Dermis microvascular lymphatic vessel endothelial cell (primary cell): ENCODE measurements around the gene USP17L28. TPM values are rescaled to one million over a fixed set of nuclear protein-coding genes. Genes with fewer than 3 reads are reported as not detected.
"Not testable (repeated sequence)": the region's sequence is repeated elsewhere in the genome, so short reads cannot be mapped to it uniquely, and the experiment has no call there.

ENCODE experiments used
- DNase-seq, 2 donors: peaks; one replicate each; pipeline versions ENCODE4 v3.0.0 to v3.0.0-alpha.2; 2010; ENCODE audit warnings: low read depth in 2 of 2
- total RNA-seq: library from RNA; depleted of rRNA; stranded (reverse); fragments of >200 nt; gene quantifications from 2 replicates; pipeline ENCODE4 v1.2.1, GENCODE V29; 2014

USP17L28 gene, protein sequence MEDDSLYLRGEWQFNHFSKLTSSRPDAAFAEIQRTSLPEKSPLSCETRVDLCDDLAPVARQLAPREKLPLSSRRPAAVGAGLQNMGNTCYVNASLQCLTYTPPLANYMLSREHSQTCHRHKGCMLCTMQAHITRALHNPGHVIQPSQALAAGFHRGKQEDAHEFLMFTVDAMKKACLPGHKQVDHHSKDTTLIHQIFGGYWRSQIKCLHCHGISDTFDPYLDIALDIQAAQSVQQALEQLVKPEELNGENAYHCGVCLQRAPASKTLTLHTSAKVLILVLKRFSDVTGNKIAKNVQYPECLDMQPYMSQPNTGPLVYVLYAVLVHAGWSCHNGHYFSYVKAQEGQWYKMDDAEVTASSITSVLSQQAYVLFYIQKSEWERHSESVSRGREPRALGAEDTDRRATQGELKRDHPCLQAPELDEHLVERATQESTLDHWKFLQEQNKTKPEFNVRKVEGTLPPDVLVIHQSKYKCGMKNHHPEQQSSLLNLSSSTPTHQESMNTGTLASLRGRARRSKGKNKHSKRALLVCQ
- not detected in 2 replicates for total RNA-seq

DNA sequence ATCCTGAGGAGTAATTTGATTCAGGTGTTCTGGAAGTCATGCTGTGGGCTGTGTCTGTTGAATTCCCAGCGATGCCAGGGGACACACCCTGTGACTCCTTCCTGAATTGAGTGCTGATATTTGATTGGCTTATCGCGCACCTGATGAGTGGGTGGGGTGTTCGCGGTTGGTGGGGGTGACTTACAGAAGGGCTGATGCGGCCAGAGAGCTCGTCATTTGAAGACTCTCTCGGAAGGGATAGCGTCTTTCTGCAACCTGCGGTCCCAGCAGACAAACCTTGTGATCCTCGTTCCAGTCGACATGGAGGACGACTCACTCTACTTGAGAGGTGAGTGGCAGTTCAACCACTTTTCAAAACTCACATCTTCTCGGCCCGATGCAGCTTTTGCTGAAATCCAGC lies at the start of gene USP17L28:
USP17L28 (plus strand) TSS at position 301 of the 400 bp plus-strand sequence; CDS start at position 301, 0 bp downstream.
- DNase-seq = not testable (repeated sequence)

DNA sequence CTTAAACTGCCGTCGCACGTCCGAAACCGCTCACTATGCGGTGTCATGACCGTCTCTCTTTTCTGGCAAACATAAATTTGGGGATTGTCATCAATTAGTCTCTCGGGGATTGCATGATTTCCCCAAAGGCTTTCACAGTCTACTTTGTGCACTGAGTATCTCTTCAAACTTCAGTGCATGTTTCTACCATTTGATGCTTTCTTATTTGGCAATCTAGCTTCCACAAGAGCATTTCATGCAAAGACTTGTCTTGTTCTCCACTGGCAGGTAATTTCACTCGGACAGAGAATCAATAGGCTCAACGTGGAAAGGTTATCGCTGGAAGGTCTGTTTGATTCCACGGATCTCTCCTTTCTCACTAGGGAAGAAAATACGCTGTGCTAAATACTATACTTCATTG lies 24.5 kb upstream of the USP17L28 start:
- DNase-seq = not testable (repeated sequence)

DNA sequence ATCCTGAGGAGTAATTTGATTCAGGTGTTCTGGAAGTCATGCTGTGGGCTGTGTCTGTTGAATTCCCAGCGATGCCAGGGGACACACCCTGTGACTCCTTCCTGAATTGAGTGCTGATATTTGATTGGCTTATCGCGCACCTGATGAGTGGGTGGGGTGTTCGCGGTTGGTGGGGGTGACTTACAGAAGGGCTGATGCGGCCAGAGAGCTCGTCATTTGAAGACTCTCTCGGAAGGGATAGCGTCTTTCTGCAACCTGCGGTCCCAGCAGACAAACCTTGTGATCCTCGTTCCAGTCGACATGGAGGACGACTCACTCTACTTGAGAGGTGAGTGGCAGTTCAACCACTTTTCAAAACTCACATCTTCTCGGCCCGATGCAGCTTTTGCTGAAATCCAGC lies 23.8 kb upstream of the USP17L28 start, which contains the start of gene USP17L24:
USP17L24 (plus strand) TSS at position 301 of the 400 bp plus-strand sequence; CDS start at position 301, 0 bp downstream.
- not testable (repeated sequence) for DNase-seq

DNA sequence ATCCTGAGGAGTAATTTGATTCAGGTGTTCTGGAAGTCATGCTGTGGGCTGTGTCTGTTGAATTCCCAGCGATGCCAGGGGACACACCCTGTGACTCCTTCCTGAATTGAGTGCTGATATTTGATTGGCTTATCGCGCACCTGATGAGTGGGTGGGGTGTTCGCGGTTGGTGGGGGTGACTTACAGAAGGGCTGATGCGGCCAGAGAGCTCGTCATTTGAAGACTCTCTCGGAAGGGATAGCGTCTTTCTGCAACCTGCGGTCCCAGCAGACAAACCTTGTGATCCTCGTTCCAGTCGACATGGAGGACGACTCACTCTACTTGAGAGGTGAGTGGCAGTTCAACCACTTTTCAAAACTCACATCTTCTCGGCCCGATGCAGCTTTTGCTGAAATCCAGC lies 19.1 kb upstream of the USP17L28 start, which contains the start of gene USP17L25:
USP17L25 (plus strand) TSS at position 301 of the 400 bp plus-strand sequence; CDS start at position 301, 0 bp downstream.
- DNase-seq = not testable (repeated sequence)

DNA sequence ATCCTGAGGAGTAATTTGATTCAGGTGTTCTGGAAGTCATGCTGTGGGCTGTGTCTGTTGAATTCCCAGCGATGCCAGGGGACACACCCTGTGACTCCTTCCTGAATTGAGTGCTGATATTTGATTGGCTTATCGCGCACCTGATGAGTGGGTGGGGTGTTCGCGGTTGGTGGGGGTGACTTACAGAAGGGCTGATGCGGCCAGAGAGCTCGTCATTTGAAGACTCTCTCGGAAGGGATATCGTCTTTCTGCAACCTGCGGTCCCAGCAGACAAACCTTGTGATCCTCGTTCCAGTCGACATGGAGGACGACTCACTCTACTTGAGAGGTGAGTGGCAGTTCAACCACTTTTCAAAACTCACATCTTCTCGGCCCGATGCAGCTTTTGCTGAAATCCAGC lies 14.3 kb upstream of the USP17L28 start, which contains the start of gene USP17L26:
USP17L26 (plus strand) TSS at position 301 of the 400 bp plus-strand sequence; CDS start at position 301, 0 bp downstream.
- DNase-seq = not testable (repeated sequence)

DNA sequence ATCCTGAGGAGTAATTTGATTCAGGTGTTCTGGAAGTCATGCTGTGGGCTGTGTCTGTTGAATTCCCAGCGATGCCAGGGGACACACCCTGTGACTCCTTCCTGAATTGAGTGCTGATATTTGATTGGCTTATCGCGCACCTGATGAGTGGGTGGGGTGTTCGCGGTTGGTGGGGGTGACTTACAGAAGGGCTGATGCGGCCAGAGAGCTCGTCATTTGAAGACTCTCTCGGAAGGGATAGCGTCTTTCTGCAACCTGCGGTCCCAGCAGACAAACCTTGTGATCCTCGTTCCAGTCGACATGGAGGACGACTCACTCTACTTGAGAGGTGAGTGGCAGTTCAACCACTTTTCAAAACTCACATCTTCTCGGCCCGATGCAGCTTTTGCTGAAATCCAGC lies 9.6 kb upstream of the USP17L28 start, which contains the start of gene USP17L5:
USP17L5 (plus strand) TSS at position 301 of the 400 bp plus-strand sequence; CDS start at position 301, 0 bp downstream.
- DNase-seq = not testable (repeated sequence)

DNA sequence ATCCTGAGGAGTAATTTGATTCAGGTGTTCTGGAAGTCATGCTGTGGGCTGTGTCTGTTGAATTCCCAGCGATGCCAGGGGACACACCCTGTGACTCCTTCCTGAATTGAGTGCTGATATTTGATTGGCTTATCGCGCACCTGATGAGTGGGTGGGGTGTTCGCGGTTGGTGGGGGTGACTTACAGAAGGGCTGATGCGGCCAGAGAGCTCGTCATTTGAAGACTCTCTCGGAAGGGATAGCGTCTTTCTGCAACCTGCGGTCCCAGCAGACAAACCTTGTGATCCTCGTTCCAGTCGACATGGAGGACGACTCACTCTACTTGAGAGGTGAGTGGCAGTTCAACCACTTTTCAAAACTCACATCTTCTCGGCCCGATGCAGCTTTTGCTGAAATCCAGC lies 4.8 kb upstream of the USP17L28 start, which contains the start of gene USP17L27:
USP17L27 (plus strand) TSS at position 301 of the 400 bp plus-strand sequence; CDS start at position 301, 0 bp downstream.
- DNase-seq = not testable (repeated sequence)

DNA sequence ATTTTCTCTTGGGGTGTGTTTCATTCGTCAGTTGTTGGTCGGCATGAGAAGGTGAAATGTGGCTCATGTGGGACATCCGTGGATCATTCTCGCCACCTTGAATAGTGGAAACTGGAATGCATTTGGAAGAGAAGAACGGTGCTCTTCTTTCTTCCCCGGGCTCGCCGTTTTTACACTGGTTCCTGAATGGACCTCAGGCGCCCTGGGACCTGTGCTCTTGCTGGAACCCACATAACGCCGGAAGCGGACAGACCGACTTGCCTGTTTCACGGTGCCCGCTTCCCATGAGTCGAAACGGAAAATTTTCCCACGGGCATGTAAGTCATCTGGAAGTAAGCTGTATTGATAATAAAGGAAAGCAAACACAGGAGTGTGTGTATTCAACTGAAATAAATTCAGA lies 2.2 kb downstream of the USP17L28 start:
- DNase-seq = not testable (repeated sequence)

DNA sequence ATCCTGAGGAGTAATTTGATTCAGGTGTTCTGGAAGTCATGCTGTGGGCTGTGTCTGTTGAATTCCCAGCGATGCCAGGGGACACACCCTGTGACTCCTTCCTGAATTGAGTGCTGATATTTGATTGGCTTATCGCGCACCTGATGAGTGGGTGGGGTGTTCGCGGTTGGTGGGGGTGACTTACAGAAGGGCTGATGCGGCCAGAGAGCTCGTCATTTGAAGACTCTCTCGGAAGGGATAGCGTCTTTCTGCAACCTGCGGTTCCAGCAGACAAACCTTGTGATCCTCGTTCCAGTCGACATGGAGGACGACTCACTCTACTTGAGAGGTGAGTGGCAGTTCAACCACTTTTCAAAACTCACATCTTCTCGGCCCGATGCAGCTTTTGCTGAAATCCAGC lies 4.6 kb downstream of the USP17L28 start, which contains the start of gene USP17L29:
USP17L29 (plus strand) TSS at position 301 of the 400 bp plus-strand sequence; CDS start at position 301, 0 bp downstream.
- not testable (repeated sequence) for DNase-seq

DNA sequence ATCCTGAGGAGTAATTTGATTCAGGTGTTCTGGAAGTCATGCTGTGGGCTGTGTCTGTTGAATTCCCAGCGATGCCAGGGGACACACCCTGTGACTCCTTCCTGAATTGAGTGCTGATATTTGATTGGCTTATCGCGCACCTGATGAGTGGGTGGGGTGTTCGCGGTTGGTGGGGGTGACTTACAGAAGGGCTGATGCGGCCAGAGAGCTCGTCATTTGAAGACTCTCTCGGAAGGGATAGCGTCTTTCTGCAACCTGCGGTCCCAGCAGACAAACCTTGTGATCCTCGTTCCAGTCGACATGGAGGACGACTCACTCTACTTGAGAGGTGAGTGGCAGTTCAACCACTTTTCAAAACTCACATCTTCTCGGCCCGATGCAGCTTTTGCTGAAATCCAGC lies 14.1 kb downstream of the USP17L28 start, which contains the start of gene USP17L30:
USP17L30 (plus strand) TSS at position 301 of the 400 bp plus-strand sequence; CDS start at position 301, 0 bp downstream.
- DNase-seq = not testable (repeated sequence)

DNA sequence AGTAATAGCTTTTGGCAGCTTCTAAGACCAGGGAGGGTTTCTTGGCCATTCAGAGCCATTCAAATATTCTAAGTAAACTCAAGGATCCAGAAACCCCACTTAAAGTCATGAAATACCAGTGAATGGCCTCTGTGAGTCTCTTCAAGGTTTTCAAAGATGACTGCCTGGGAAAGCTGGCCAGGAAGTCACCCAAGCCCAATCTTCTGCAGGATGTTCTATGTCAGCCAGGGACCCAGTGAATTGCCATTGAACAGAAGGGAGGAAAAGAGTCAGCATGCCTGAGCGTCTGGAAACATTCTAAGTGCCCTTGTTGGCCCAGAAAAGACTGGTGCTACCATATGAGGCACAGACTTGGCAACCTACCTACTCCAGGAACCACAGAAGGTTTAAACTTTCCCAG lies 31.2 kb downstream of the USP17L28 start:
- not testable (repeated sequence) for DNase-seq

DNA sequence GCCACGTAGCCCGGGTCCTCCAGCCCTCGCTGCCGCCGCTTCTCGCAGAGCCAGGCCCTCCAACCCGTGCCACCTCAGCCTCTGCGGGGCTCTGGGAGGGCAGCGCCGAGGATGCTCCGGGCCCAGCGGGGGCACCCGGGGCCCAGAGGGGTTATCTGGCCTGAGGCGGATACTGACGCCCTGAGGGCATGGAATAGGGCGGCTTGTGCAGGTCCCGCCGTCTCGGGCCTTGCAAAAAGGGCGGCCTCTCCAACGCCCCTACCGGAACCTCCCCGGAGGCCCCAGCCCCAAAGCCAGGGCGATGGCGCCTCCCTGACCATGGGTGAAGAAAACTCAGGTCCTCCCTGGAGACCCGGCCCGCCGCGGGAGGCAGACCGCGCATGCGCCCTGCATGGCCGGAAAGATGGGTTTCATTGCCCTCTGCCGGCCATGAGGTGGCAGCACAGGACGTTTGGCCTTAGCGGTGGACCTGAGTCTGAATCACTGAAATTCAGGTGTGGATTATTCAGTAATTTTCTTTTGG lies 32.4 kb downstream of the USP17L28 start:
- DNase-seq = not testable (repeated sequence)

DNA sequence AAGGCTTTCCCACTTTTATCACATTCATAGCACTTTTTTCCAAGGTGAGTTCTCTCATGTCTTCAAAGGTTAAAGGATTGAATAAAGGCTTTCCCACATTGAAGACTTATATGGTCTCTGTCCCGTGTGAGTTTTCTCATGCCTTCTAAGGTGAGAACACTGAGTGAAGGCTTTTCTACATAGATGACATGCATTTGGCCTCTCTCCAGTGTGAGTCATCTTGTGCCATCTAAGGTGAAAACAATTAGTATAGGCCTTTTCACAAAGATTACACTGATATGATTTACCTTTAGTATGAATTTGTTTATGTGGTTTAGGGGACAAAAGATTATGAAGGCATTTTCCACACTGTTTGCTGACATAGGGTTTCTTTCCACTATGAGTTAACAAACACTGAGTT lies 35.4 kb downstream of the USP17L28 start:
- no peak for DNase-seq

DNA sequence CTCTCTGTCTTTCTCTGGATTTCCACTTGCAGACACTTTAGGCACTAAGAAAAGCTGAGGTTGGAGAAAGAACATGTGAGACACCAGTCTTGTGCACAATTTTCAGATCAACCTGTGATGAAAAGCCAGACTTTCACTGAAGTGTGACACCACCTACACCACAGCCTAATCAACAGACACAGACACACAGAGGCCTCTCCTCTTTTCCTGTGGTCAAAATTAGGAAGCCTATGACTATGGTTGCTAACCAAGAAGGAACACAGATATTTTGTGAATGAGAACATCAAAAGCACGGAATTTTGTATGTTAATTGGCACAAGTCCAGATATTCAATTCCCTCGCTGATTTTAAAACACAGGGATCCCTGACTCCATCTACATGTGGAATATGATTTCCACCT lies 40.3 kb downstream of the USP17L28 start:
- DNase-seq = not testable (repeated sequence)

Other genes with a start within 250 kb of the USP17L28 start
- gene FAM90A26, start 178.5 kb upstream of the USP17L28 start, total RNA-seq = not detected in 2 replicates
- gene USP17L10, start 138.2 kb upstream of the USP17L28 start, total RNA-seq = not detected in 2 replicates
- gene USP17L11, start 133.5 kb upstream of the USP17L28 start, total RNA-seq = not detected in 2 replicates
- gene USP17L12, start 128.7 kb upstream of the USP17L28 start, total RNA-seq = not detected in 2 replicates
- not detected in 2 replicates for gene USP17L13, start 124.0 kb upstream of the USP17L28 start, total RNA-seq
- gene USP17L15, start 114.5 kb upstream of the USP17L28 start, total RNA-seq = not detected in 2 replicates
- not detected in 2 replicates for gene USP17L17, start 105.0 kb upstream of the USP17L28 start, total RNA-seq
- gene USP17L18, start 100.3 kb upstream of the USP17L28 start, total RNA-seq = not detected in 2 replicates
- not detected in 2 replicates for gene USP17L19, start 95.5 kb upstream of the USP17L28 start, total RNA-seq
- gene USP17L20, start 90.8 kb upstream of the USP17L28 start, total RNA-seq = not detected in 2 replicates
- gene USP17L21, start 86.0 kb upstream of the USP17L28 start, total RNA-seq = not detected in 2 replicates
- gene USP17L22, start 81.3 kb upstream of the USP17L28 start, total RNA-seq = not detected in 2 replicates
- not detected in 2 replicates for gene USP17L24, start 23.7 kb upstream of the USP17L28 start, total RNA-seq
- not detected in 2 replicates for gene USP17L25, start 19.0 kb upstream of the USP17L28 start, total RNA-seq
- not detected in 2 replicates for gene USP17L26, start 14.2 kb upstream of the USP17L28 start, total RNA-seq
- gene USP17L5, start 9.5 kb upstream of the USP17L28 start, total RNA-seq = not detected in 2 replicates
- not detected in 2 replicates for gene USP17L27, start 4.7 kb upstream of the USP17L28 start, total RNA-seq
- not detected in 2 replicates for gene USP17L29, start 4.7 kb downstream of the USP17L28 start, total RNA-seq
- not detected in 2 replicates for gene USP17L30, start 14.2 kb downstream of the USP17L28 start, total RNA-seq
- gene DEFB131A, start 95.5 kb downstream of the USP17L28 start, total RNA-seq = not detected in 2 replicates